MCF 10A (cell line): ENCODE measurements around the gene ATP5F1E. TPM values are rescaled to one million over a fixed set of nuclear protein-coding genes. Genes with fewer than 3 reads are reported as not detected.

ENCODE experiments used
- BruUV-seq: library from RNA; stranded (reverse); fragments of 400-500 nt; replicated peaks from 2 replicates; lab custom pipeline; 2021; lab: Mats Ljungman, UMichigan
- CTCF ChIA-PET: fragments of 300-600 bp; sonication (Branson Sonifier 250); formaldehyde crosslinking; extraction: SDS; loops from one replicate; lab custom pipeline; 2021; ENCODE audit warnings: antibody characterized with exemption, inconsistent platforms; lab: Yijun Ruan, JAX
- POLR2A ChIA-PET: fragments of 300-600, 350-650 bp; sonication (Branson Sonifier 250); formaldehyde crosslinking; extraction: SDS; loops from one replicate; lab custom pipeline; 2020; ENCODE audit warnings: antibody characterized with exemption, inconsistent platforms; lab: Yijun Ruan, JAX
- DNase-seq: peaks from one replicate; pipeline ENCODE4 v3.0.0-alpha.2; 2018; ENCODE audit not compliant: unreplicated experiment
- H3K27ac Mint-ChIP-seq: one replicate; pipeline ENCODE4 v1.8.0; 2022; ENCODE audit warnings: mild to moderate bottlenecking, low read depth, mixed read lengths; ENCODE audit not compliant: unreplicated experiment
- H3K27me3 Mint-ChIP-seq: one replicate; pipeline ENCODE4 v1.8.0; 2022; ENCODE audit warnings: mixed read lengths; ENCODE audit not compliant: insufficient read depth, unreplicated experiment
- H3K36me3 Mint-ChIP-seq: one replicate; pipeline ENCODE4 v1.8.0; 2022; ENCODE audit warnings: mild to moderate bottlenecking, moderate library complexity, mixed read lengths; ENCODE audit not compliant: insufficient read depth, unreplicated experiment
- H3K4me1 Mint-ChIP-seq: one replicate; pipeline ENCODE4 v1.8.0; 2022; ENCODE audit warnings: mixed read lengths; ENCODE audit not compliant: insufficient read depth, unreplicated experiment
- H3K4me3 Mint-ChIP-seq: one replicate; pipeline ENCODE4 v1.8.0; 2022; ENCODE audit warnings: mild to moderate bottlenecking, moderate library complexity, mixed read lengths; ENCODE audit not compliant: unreplicated experiment
- H3K9me3 Mint-ChIP-seq: one replicate; pipeline ENCODE4 v1.8.0; 2022; ENCODE audit warnings: mixed read lengths; ENCODE audit not compliant: unreplicated experiment
- intact Hi-C: fragments of 100-400 bp; cut with micrococcal nuclease; formaldehyde crosslinking; loops from 2 replicates; pipeline ENCODE4 v1.14.1; 2022
- total RNA-seq: library from RNA; stranded (reverse); gene quantifications from 2 replicates; pipeline ENCODE4 v1.2.3, GENCODE V29; 2022
- TF ChIP-seq, protein P1 (sequence below): fragments of 200-600 bp; IDR thresholded peaks from one replicate; pipeline ENCODE4 v1.8.0; 2022; ENCODE audit warnings: antibody characterized with exemption, mild to moderate bottlenecking; ENCODE audit not compliant: unreplicated experiment

ATP5F1E gene
- total RNA-seq, 1 experiment from 2014 or later = 69.7 TPM

DNA sequence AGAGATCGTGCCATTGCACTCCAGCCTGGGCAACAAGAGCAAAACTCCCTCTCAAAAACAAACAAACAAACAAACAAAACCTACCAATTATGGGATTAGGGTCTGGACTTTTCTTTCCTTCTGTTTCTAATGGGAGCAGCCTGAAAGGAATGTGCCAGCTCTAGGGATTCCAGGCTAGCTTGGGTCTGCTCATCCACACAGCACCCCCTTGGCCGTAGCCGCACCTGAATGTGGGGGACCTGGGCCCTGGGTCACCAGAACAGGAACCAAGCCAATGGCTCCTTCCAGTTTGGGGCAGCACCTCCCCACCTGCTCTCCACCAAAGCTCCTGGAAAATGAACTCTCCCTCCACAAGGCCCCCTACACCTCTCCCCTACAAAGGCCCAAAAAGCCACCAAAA, 31.8 kb downstream of the ATP5F1E start:
- no peaks in the 10 kb centered on the region for H3K27me3 Mint-ChIP-seq
- no TSS peak for BruUV-seq
- H3K9me3 Mint-ChIP-seq = no peaks in the 10 kb centered on the region
- DNase-seq = no peak
- H3K27ac Mint-ChIP-seq = no peak overlapping the region
- CTCF ChIA-PET = interaction anchor here (0.6 to 0.7 kb wide), 2 partner anchors 20 to 831 kb away, joined by 3 read pairs; no protein-coding TSS in a partner anchor
- H3K4me3 Mint-ChIP-seq = no peak overlapping the region
- POLR2A ChIA-PET = interaction anchor here (0.7 to 3.1 kb wide), 2 partner anchors 10 to 32 kb away, joined by 3 to 12 read pairs; partner anchors contain the start of gene ATP5F1E
- peaks cover 74% of the 10 kb centered on the region for H3K36me3 Mint-ChIP-seq
- H3K4me1 Mint-ChIP-seq = peaks cover 27% of the 10 kb centered on the region
- TF ChIP-seq, protein P1, sequence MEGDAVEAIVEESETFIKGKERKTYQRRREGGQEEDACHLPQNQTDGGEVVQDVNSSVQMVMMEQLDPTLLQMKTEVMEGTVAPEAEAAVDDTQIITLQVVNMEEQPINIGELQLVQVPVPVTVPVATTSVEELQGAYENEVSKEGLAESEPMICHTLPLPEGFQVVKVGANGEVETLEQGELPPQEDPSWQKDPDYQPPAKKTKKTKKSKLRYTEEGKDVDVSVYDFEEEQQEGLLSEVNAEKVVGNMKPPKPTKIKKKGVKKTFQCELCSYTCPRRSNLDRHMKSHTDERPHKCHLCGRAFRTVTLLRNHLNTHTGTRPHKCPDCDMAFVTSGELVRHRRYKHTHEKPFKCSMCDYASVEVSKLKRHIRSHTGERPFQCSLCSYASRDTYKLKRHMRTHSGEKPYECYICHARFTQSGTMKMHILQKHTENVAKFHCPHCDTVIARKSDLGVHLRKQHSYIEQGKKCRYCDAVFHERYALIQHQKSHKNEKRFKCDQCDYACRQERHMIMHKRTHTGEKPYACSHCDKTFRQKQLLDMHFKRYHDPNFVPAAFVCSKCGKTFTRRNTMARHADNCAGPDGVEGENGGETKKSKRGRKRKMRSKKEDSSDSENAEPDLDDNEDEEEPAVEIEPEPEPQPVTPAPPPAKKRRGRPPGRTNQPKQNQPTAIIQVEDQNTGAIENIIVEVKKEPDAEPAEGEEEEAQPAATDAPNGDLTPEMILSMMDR = no peak
- intact Hi-C loops = no loop called here

- Mint-ChIP-seq H3K27me3 (no peaks in the 10 kb centered on the region), H3K4me3 (no peak overlapping the region), H3K4me1 (peaks cover 14% of the 10 kb centered on the region), H3K36me3 (peaks cover 82% of the 10 kb centered on the region), H3K9me3 (no peaks in the 10 kb centered on the region), H3K27ac (no peak overlapping the region)
- BruUV-seq = no TSS peak
- intact Hi-C loops = no loop called here
- DNase-seq = no peak
- POLR2A ChIA-PET = interaction anchor here (1.0 to 3.1 kb wide), 3 partner anchors 9 to 65 kb away, joined by 3 to 12 read pairs (median 4); no protein-coding TSS in a partner anchor
- TF ChIP-seq, protein P1 = no peak
- CTCF ChIA-PET = interaction anchor here (0.6 kb wide), 1 partner anchor 8 kb away, joined by 3 read pairs; no protein-coding TSS in a partner anchor
Measured at GRCh38 chr20:58998656-58999055, 33.5 kb downstream of the ATP5F1E start.

- Mint-ChIP-seq H3K9me3 (no peaks in the 10 kb centered on the region), H3K36me3 (peaks cover 86% of the 10 kb centered on the region), H3K27ac (no peak overlapping the region), H3K27me3 (no peaks in the 10 kb centered on the region), H3K4me1 (no peaks in the 10 kb centered on the region), H3K4me3 (no peak overlapping the region)
- BruUV-seq = no TSS peak
- no peak for DNase-seq
- ChIA-PET POLR2A (interaction anchor here (1.1 kb wide), 1 partner anchor 15 kb away, joined by 4 read pairs; no protein-coding TSS in a partner anchor), CTCF (interaction anchor here (0.7 to 1.8 kb wide), 2 partner anchors 13 to 764 kb away, joined by 3 read pairs; no protein-coding TSS in a partner anchor)
- intact Hi-C loops = no loop called here
- TF ChIP-seq, protein P1 = no peak
Measured at GRCh38 chr20:58997141-58997770, 34.9 kb downstream of the ATP5F1E start.

GRCh38 chr20:58996226-58996611, 35.9 kb downstream of the ATP5F1E start:
- Mint-ChIP-seq H3K9me3 (no peaks in the 10 kb centered on the region), H3K4me3 (no peak overlapping the region), H3K4me1 (no peaks in the 10 kb centered on the region), H3K27ac (no peak overlapping the region), H3K36me3 (peaks cover 86% of the 10 kb centered on the region), H3K27me3 (no peaks in the 10 kb centered on the region)
- ChIA-PET POLR2A (interaction anchor here (1.1 kb wide), 1 partner anchor 14 kb away, joined by 4 read pairs; no protein-coding TSS in a partner anchor), CTCF (interaction anchor here (1.0 to 1.8 kb wide), 2 partner anchors 14 to 228 kb away, joined by 3 read pairs; no protein-coding TSS in a partner anchor)
- no peak for DNase-seq
- intact Hi-C loops = no loop called here
- BruUV-seq = no TSS peak
- TF ChIP-seq, protein P1 = no peak
